ENCODE data around the gene PCGF2.
"Not testable (repeated sequence)": the region's sequence is repeated elsewhere in the genome, so short reads cannot be mapped to it uniquely, and the experiment has no call there.

PCGF2 gene

DNA sequence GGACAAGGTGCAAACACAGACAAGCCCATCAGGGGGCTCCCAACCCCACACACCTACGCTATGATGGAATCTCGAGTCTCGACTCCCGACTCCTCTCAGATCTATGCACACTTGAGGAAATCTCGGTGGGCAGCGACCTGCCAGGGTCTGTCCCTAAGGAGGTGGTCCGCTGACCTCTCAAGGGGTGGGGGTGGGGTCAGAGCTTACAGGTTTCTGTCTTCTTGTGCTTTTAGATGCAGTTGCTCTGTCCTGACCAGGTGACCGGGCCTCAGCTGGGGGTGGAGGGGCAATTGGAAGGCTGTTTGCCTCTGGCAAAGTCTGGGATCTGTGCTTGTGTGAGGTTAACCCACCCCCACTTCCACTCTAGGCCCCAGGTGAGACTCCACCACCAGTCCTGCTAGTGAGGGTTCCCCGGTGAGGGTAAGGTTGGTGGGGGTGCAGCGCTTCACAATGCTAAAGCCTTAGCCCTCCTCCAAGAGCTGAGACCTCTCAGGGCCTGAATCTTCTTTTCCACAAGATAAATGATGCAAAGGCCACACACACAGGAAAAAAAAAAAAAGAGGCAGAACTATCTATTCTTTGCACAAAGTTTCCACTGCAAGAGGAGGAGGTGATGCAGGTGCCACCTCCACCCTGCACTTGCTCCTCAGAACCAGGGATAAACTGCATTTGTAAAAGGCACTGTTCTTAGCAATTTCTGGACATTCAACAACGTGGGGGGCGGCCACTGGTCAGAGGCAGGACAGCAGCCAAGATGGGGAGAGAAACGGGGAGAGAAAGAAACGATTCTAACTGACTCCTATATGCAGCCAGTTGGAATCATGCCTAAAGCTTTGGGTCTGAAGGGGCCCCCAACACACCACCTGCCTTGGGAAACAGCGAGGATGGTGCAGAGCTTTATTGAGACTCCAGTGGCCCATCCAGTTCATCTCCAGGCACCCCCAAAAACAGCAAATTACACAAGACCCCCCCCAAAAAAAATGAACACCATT, 13.9 kb downstream of the PCGF2 start:
- DNase-seq = peak; percentile 10

DNA sequence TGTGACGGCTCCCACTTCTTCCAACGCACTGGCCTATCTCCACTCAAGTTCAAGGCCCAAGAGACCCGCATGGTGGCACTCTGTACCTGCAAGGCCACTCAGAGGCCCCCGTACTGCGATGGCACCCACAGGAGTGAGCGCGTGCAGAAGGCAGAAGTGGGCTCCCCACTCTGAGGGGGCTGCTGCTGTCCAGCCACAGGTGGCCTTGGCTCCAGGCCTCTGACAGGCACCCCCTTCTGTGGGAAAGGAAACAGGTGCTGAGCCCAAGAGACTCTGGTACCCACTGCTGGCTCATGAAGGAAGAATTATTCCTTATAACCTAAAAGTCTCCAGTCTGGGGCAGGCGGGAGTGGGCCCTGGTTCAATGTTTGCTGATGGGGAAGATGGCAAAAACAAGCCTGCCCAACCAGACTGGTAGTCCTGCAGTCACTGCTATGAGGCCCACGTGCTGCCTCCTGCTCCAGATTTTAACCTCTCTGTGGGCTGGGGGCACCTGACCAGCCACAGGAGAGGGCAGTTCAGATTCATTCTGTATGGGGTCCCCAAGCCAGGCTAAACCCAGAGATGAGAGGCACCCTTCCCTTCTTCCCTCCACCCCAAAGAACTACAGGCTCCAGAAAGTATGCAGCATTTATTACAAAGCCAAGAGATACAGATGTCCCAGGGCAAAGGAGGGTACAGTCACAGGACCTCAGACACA, 14.7 kb downstream of the PCGF2 start:
- no peak for DNase-seq

DNA sequence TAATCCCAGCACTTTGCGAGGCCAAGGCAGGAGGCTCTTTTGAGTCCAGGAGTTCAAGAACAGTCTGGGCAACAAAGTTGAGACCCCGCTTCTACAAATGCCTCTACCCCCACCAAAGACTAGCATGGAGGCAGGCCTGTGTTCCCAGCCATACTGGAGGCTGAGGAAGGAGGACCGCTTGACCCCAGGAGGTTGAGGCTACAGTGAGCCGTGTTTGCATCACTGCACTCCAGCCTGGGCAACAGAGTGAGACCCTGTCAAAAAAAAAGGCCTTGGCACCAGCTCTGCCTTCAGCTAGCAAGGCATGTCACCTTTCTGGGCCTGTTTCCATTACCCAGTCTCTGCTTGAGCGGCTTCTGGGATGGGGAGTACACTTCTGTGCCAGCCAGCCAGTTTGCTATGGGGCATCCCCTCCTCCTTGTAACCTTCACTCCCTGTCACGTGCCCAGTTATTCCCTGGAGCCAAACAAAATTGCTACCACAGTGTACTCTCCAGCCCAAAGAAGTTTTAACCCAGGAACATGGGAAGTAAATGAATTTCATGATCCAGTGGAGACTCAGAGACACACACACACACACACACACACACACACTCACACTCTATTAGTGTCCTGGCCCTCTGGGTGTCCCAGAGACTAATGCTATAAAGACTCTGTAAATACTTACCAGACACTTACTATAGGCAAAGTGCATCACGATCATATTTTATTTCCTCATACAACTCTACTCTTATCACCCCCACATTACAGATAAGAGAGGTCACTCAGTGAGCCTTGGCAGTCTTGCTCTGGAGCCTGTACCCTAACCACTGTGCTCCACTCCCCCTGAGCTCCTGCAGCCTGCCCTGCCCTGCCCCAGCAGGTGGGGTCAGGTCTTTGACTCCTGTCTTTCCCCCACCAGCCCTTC, 15.5 kb downstream of the PCGF2 start:
- no peak for DNase-seq

DNA sequence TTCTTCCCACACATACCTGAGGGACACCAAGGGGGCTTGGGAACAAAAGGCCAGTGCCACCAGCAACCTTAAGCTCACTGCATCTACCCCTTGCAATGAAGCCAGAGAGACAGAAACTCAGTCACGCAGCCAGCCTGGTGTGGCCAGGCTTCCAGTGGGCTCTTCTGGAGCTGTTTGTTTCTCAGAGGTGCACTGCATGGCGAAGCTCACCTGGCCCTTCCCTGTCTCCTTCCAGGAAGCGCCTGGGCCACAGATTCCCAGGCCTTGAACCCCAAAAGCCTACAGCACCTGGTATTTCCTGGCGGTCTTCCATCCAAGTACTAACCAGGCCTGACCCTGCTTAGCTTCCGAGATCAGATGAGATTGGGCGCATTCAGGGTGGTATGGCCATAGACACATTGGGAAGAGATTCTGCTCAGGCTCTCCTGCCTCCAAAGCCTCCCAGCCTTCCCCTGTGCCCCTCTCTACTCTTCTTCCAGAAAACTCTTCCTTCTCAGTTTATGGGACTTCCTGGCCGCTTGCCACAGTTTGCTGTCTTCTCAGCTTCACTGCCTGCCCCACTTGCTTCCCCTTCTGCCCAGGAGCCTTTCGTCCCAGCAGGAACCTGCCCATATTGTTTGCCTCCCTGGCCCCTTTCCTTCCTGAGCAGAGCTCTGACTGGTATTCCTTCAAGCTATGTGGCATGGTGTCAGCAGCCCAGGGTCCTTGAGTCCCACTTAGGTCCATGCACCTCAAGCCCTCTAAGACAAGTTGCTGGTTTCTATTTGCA, 16.4 kb downstream of the PCGF2 start:
- DNase-seq = no peak

DNA sequence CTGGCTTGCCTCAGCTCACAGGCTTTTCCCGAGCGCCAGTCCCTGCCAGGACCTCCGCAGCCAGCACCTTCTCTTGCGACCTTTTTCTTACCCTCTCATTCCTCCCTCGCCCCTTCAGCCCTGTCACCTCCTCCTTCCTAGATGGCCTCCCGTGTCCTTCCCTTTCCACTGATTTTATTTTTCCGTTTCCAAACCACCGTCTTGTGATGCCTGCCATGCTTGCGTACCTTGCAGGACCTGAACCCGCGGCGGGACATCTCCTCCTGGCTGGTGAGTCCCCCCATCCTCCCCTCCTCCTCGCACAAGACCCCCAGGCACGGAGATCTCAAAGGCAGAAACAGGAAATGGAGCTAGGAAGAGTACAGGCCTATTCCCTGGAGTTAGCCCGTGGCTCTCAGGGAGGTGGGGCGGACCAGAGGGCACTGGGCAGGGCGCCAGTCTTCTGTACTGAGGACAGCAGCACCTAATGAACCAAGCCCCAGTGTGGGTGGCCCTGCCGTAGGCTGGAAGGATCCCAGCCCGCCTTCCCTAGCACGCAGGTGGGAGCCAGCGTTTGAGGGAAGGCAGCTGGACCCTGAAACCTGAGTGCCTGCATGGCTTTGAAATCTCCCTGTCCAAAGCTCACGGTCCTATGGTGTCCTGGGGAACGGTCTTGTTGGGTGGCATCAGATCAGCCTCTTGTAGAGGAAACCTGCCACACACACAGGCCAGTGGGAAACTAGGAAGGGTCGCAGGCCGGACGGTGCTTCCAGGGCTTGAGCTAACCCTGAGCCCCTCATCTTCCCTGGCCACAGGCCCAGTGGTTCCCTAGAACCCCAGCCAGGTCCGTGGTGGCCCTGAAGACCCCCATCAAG, 17.4 kb downstream of the PCGF2 start:
- no peak for DNase-seq

DNA sequence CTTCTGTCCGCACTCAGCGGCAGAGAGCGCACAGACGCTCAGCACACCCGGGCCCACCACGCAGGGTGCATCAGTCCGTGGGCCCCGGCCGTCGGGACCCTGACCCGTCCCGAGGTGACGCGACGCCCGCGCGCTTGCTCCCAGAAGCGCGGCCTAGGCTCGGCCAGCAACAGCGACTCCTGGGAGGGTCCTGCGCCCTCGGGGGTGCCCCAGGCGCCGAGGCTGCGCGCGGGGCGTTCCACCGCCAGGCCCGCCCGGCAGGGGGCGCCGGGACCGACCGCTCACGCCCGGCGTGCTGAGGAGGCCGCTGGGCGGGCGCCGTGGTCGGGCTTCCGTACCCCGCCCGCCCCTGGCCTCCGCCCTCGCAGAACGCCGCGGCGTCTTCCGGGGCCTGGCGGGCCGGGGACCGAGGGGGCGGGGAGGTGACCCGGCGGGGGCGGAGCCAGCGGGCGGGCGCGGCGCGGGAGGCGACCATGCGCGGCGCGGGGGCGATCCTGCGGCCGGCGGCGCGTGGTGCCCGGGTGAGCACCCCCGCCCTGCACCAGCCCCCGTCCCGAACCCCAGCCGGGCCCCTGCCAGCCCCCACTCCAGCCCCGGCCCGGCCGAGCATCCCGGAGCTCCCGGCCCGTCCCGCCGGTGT, 18.1 kb downstream of the PCGF2 start, which contains the start of gene CISD3:
Gene CISD3 (plus strand): TSS at position 456 of the 640 bp plus-strand sequence. CDS start 18 bp downstream, at position 474.
- DNase-seq = peak; percentile 36

DNA sequence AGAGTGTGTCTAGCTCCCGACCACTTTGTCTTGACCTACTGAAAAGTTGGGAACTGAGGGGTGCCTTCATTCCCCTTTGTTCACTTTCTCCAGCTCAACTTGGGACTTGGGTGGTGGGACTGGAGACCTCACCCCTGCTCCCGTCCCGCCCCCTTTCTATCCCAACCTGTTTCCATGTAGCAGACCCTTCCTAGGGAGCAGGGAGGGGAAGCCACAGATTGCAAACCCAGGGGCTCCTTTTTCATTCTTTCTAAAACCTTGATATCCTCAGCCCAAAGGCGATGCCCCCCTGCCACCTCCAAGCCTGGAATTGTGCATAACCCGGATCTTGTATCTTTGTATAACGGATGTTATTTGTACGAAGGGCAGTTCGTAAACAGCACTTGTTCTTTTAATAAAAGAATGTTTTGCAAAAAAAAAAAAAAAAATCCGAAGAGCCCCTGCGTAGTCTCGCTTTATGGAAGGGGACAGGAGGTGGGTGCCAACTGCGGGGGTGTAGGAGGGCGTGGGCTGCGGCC, 18.7 kb downstream of the PCGF2 start:
- no peak for DNase-seq

DNA sequence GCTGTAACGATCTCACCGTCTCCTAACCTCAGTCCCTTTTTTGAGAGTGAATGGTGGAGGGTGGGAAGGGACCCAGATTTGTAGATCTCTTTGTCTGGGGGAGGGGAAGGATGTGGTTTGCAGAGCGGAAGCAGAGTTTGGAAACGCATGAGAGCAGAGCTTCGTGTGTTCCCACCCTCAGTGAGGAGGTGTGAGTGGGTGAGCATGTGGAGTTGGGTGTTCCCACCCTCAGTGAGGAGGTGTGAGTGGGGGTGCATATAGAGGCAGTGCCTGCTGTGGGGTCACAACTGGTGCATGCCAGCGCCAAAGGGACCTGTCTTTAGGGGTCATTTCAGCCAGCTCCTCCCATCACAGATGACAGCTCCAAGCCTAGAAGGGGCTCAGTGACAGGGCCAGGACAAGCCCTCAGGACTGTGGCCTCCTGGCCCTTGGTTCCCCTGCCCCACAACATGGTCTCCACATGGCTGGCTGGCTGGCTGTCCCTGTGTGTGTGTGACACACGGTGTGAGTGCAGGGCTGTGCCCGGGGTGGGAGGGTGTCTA, 19.8 kb downstream of the PCGF2 start:
- DNase-seq = no peak

DNA sequence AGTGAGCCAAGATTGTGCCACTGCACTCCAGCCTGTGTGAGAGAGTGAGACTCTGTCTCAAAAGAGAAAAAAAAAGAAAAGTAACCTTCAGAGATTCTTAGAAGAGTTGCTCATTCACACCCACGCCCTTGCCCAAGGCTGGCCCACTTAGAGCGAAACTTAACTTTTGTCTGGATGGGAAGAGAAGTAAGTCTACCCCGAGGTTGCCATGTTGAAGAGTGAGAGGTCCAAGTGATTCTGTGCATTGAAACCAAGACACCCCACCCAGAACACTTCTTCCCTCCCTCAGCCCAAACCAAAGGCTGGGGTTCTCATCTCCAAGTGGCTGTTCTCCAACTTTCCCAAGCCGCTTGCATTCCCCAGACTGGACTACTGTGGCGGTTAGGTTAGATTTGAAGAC, 20.4 kb downstream of the PCGF2 start:
- no peak for DNase-seq

DNA sequence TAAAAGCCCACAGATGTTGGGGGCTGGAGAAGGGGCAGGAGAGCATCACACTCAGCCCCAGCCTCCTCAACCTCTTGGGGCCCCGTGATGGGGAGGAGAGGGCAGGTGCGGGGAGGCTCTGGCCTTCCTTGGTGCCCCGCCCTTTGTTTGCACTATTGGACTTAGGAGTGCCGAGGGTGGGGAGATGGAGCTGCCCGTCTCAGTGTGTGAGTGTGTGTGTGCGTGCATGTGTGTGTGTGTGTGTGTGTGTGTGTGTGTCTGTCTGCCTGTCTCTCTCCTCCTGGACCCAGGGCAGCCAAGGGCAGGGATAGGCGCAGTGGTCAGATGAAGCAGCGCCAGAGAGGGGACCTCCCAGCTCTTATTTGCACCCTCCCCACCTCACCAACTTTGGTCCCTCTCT, 22.0 kb downstream of the PCGF2 start:
- DNase-seq = not testable (repeated sequence)

DNA sequence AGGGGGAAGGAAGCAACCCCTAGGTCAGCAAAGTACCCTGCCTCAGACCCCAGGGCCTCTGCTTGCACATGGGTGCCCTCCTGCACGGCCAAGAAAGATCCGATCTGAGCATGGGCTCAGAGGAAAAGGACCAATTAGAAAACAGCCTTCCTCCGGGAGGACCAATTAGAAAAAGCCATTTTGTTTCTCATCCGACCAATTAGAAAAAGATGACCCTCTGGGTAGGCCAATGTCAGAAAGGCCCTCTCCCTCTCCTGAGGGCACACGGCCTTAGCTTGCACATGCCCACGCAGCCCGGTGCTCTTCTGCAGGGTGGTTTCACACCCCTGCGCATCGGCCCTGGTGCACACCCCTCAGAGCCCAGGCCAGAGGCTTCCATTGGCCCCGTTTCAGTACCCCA, 23.1 kb downstream of the PCGF2 start:
- DNase-seq = peak; percentile 48

DNA sequence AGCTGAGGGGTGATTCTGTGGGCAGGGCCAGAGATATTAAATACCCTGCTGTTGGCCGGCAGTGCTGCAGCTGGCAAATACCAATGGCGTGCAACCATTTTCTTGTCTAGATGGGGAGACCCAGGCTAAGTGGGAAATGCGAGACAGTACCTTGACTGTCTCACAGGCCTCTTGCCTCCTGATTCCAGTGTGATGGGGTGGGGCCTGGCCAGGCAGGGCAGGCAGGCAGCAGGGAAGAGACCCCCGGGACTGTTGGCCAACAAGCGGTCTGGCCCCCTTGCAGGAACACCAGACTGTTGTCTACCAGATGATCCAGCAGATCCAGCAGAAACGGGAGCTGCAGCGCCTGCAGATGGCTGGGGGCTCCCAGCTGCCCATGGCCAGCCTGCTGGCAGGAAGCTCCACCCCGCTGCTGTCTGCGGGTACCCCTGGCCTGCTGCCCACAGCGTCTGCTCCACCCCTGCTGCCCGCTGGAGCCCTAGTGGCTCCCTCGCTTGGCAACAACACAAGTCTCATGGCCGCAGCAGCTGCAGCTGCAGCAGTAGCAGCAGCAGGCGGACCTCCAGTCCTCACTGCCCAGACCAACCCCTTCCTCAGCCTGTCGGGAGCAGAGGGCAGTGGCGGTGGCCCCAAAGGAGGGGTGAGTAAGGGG, 23.7 kb downstream of the PCGF2 start:
- peak; percentile 90 for DNase-seq

DNA sequence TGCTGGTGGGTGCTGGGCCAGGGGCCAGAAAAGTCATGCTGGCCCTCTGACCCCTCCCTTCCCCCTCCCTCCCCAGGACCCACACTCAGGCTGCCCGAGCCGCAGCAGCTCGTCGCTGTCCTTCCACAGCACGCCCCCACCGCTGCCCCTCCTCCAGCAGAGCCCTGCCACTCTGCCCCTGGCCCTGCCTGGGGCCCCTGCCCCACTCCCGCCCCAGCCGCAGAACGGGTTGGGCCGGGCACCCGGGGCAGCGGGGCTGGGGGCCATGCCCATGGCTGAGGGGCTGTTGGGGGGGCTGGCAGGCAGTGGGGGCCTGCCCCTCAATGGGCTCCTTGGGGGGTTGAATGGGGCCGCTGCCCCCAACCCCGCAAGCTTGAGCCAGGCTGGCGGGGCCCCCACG, 26.3 kb downstream of the PCGF2 start:
- DNase-seq = no peak

DNA sequence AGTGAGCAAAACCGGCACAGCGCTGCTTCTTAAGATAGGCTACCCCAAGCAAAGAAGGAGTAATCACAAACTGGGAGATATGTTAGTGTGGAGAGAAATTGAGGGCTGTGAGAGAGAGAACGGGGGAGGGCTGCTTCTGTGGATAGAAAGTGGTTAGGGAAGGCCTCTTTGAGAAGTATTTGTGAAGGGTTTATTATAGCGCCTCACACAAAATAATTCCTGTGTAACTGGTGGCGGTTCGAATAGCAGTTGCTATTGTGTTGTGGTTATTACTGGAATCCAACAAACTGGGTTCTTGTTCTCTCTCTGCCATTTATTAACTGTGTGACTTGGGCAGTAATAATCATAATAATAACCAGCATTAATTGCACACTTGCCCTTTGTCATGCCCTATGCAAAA, 27.2 kb downstream of the PCGF2 start:
- no peak for DNase-seq

DNA sequence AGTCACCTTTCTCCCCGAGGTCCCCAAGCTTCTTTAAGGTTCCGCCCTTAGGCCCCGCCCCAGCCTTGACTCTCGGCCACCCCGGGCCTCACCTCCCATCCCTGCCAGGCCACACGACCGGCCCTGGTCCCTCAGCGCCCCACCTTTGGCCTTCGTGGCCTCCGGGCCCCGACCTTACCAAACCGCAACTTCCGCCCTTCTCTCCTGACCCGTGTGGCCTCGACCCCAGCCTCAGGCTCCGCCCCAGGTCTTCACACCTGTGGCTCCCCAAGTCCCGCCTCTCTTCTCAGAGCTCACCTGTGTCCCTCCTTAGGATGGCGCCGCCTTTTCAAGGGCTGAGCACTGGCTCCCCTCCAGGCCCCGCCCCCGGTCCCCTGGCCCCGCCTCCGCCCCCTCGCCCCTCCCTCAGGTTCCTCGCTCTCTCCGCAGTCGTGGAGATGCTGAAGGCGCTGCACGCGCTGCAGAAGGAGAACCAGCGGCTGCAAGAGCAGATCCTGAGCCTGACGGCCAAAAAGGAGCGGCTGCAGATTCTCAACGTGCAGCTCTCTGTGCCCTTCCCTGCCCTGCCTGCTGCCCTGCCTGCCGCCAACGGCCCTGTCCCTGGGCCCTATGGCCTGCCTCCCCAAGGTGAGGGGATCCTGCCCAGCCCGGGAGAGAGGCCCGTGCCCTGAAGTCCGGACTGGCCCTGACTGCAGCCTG, 28.0 kb downstream of the PCGF2 start:
- DNase-seq = no peak

DNA sequence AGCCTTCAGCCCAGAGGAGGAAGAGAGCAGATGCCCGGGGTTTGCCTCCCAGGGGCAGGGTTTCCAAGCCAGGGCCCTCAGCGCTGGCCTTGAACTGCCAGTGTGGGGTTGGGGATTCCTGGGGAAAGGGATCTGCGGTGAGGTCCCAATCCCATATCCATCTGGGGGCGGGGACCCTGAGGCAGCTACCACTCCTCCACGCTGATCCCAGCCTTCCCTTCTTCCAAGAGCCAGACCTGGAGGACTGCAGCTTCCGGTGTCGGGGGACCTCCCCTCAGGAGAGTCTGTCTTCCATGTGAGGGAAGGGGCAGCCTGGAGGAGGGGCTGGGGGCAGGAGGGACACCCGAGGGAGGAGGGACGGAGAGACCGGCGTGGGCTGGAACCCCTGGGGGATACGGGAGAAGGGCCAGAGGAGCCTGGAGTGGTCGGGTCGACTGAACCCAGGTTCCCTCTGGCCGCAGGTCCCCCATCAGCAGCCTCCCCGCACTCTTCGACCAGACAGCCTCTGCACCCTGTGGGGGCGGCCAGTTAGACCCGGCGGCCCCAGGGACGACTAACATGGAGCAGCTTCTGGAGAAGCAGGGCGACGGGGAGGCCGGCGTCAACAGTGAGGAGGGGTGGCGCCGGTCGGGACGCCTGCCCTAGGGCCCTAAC, 28.7 kb downstream of the PCGF2 start:
- no peak for DNase-seq

DNA sequence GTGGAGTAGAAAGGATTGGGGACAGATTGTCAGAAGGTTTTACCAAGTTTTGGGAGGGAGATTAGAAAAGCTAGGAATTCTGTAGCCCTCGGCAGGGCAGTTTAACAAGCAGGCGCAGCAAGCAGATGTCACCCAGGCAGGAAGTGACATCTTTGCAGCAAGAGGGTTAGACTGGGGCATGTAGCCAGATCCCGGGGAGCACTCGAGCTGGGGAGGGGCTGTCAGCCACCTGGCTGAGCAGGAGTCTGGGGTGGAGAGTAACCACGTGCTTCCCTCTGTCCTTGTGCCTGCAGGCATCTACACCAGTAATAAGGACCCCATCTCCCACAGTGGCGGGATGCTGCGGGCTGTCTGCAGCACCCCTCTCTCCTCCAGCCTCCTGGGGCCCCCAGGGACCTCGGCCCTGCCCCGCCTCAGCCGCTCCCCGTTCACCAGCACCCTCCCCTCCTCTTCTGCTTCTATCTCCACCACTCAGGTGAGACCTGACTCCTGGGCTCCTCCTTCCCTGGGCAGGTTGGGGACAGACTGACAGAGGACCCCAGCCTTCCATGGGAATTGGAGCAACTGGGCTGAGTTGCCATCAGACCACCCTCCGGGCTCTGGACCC, 30.9 kb downstream of the PCGF2 start:
- DNase-seq = no peak

Data from DMS 273 treated with DMSO at 0.1 percent for 48 hours (cell line).